LoVo (cell line): ENCODE data around the gene RHEB.
A peak's percentile ranks its signal among the peaks of the same experiment; 100 is the strongest.

Experiments
- DNase-seq: peaks from one replicate; pipeline ENCODE4 v3.0.0-alpha.2; 2016; ENCODE audit warnings: low spot score

Gene RHEB

GRCh38 chr7:151448261-151449252 is 71.1 kb downstream of the RHEB start:
- peak; percentile 73 for DNase-seq

GRCh38 chr7:151447901-151448260 is 71.8 kb downstream of the RHEB start:
- DNase-seq = no peak

DNA sequence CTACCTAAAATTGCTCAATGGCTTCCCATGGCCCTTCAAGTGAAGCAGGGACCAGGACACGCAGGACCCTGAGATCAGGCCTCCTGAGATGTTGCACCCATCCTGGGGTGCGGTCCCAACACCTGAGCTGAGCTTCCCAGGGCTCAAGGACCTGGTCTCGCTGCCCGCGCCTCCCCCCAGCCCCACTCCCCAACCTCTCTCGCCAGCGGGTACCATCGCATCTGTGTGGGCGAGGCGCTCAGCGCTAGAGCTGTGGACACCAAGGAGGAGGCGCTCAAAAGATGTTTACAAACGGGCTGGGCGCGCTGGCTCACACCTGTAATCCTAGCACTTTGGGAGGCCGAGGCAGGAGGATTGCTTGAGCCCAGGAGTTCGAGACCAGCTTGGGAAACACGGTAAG is 72.4 kb downstream of the RHEB start:
- no peak for DNase-seq

DNA sequence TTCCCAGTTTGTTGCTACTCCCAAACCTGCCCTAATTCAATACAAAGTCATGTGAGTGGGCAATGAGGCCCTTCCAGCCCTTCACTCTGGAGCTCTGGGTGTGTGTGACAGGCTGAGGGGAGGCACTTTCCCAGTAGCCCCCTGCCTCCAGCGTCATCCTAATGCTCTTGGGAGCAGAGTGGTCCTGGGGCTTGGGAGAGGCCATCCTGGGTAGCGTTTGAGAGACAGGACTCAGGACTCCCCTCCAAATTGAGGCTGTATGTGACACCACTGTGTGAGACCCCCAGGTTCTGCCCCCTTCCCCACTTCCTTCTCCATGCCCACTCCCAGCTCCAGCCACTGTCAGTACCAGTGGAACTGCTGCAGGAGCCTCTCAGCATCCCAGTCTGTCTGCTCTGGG is 73.3 kb downstream of the RHEB start:
- no peak for DNase-seq

DNA sequence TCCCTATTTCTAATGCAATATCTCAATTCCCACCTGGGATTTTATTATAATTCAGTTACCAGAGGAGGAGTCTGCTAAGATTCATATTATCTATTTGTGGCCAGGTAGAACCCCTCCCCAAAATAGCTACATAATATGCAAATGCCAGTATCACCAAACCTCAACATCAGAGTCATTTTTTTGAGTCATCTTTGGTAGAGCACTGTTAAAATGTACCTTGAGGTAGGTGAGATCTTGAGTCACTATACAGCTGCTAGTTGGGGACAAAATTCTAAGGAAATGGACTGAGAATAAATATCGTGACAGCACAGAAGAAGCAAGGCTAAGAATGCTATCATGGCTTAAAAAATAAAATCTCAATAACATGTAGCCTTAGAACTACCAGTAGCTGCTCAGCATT is 75.1 kb downstream of the RHEB start:
- DNase-seq = no peak

GRCh38 chr7:151442776-151443496 is 76.8 kb downstream of the RHEB start:
- no peak for DNase-seq

DNA sequence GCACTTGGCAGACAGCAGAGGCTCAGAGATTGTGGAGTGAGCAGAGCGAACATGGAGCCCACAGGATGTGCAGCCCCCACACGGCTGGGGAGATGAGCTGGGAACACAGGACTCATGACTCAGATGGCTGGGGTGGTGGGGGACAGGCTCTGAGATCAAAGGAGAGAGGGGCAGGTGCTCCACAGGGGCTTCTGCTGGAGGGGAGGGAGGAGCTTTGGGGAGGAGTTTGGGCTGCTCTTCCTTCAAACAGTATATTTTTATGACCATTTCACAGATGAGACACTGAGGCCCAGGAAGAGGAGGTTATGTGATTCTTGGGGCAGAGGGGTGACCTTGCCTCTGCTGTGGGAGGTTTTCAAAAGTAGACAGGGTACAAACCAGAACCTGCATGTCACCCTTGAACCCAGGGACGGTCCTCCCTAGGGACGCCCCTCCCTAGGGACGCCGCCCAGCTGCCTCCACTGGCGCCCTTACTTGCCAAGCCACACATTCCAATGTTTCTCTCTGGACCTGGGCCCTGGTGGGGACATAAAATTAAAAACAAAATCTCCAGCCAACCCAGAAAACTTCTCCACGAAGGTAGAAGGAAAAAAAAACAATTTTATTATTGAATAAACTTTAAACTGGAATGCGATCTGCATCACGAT is 78.8 kb downstream of the RHEB start:
- no peak for DNase-seq

DNA sequence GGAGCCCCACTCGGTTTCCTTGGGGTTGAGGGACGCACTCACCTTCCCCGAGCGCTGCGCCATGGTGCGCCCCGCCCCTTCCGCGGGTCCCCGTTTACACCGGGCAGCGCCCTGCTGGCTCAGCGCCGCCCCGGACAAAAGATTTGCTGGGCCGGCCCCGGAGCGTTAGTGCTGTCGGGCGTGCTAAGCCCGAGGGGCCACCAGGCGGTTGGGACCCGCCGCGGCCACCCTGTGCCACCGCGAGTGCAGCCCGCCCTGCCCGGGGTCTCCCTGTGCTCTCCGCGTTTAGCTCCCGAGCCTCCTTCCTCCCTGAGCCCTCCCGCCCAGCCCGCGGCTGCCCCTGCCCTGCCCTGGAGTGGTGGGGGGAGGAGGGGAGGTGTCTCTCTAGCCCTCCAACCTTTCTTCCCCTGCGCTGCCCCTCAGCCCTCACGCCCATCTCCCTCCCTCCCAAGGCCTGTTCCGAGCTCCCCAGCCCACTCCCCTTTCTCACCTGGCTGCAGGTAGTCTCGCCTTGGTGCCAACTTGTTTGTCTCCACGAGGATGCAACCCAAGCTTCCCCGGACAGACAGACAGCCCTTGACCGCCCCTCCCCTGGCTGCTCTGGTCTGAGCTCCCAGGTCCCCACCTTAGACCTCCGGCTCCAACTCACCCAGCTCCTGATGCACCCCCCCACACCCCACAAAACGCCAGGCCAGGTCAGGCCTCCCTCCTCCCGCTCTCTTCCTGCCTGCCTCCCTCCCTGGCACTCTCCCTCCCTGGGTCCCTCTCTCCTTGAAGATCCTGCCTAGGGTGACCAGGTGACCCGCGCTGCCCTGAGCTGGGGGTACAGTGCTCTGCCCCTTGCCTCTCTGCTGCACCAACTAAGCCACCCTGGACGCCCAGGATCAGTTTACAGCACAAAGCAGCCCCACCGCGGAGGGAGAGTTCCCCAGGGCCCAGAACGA is 79.6 kb downstream of the RHEB start, which contains the start of gene CRYGN:
Gene CRYGN, minus strand, starts transcription at position 287 of the 944 bp plus-strand sequence. Its CDS starts 224 bp downstream, at position 63.
- no peak for DNase-seq

GRCh38 chr7:151438864-151439601 is 80.7 kb downstream of the RHEB start:
- DNase-seq = no peak

DNA sequence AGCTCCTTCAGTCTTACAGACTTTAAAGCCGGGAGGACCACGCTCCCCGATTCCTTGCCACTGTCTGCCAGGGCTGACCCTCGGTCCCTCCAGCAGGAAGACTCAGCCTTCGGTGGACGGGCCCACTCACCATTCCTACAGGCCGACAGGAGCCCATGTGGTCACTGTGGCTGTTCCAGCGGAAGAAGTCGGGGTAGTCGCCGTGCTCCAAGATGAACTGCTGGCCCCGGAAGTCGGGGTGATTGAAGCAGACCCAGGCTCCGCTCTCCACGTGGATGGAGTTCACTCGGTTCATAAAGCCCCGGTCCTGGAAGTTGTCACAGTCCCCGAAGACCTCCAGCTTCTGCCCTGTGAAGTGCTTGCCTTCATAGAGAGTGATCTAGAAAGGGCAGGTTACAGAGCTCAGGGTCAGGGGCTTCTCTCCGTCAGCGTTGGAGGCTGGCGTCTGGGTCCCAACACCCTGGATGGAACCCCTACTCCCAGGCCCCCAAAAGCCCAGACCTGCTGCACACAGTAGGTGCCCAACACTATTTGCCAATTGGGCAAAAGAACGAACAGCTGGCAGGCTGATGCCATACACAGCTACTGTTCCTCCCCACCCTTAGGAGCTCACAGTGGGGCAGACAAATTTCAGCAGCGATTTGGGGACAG is 81.7 kb downstream of the RHEB start:
- DNase-seq = no peak

GRCh38 chr7:151437159-151437553 is 82.5 kb downstream of the RHEB start:
- DNase-seq = no peak

DNA sequence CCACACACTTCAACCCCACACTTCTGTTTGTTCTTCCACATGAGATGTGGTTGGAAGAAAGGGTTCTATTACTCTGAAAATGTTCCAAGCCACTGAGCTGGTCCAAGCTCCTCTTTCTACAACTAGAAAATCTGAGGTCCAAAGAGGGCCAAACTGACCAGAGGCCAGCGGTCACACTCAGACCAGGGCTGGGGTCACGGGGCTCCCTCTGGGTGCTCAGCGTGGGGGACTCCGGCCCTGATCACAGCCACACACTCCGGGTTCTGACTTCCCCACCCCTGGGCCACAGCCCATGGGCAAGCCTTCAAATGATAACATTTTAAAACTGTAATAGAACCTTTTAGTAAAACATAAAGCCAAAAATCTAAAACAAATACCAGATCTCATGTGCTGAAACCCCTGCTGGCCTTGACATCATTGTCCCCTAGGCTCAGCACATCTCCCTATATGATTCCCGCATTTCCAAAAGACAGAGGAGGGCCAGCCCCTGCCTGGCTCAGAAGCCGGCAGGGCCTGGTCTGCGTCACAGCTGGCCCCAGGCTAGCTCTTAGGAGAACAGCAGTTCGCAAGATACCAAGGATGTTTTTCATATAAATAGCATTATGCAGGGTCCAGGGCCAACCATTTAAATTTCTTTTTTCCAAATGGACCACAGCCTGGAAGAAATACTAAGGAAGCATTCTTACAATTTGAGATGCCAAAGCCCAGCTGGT is 83.1 kb downstream of the RHEB start:
- DNase-seq = no peak

- DNase-seq = no peak
These were observed 83.7 kb downstream of the RHEB start for GRCh38 chr7:151435971-151436370.

- DNase-seq = no peak
These were observed 84.4 kb downstream of the RHEB start for GRCh38 chr7:151435103-151435916.

DNA sequence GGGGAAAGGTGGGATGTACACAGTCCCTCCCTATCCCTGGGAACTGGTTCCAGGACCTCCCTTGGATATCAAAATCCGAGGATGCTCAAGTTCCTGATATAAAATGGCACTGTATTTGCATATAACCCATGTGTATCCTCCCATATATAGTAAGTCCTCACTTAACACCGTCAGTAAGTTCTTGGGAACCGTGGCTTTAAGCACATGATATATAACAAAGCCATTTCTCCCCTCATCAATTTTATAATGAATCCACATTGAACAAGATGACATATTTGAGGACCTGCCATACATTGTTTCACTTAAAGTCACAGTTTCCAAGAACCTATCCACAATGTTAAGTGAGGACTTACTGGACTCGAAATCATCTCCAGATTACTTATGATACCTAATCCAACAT is 85.1 kb downstream of the RHEB start:
- no peak for DNase-seq

DNA sequence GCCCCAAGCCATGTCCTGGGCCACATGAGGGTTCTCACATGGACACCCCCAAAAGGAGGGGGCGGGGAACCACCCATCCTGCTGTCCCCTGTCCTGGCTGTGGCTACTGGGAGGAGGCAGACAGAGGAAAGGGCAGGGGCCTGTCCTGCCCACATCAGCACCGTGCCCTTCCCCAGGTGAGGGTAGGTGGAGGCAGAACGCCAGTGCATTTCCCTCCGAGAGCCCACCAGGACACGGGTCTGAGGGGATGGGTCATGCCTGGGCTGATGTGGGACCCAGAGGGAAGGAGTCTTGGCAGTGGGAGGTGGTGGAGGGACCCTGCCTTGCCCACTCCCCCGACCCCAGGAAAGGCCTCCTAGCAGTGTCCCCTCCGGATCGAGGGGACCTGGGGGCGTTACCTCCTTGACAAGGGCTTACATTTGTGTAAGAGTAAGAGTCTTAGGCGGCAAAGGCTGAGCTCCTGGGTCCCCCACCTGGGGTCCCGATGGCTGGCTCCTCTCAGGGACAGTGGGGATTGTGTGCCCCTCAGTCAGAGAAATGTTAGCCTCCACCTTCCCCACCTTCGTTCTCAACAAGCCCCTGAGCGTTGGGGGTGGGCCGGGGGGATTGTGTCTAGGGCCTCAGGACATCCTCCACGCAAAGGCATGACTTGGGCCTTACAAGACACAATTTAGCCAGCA is 85.8 kb downstream of the RHEB start:
- DNase-seq = no peak

GRCh38 chr7:151432658-151433521 is 86.8 kb downstream of the RHEB start:
- DNase-seq = no peak
